ENCODE results near the gene TMEM198.

DNA sequence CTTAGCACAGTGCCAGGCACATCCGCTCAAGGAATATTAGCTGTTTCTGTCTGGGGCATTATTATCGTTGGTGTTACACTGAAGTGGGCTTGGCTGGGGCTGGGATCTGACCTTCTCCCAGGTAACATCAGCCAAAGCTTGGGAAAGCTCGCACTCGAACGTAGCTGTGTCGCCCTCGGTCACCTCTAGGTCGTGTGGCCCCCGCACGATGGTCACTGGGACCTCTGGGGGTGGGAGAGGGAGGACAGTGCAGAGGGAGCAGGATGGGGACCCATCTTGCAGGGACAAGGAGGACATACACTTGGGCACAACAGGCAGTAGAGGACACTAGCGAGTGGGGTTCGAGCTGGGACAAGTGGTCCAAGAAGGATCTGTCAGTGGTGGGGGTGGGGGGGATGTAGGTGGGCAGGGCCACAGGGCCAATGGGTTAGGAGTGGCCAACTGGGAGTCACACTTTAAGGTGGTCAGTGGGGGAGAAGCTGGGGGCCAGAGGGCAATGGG lies 9.7 kb downstream of the TMEM198 start:
- TF ChIP-seq, protein P1, sequence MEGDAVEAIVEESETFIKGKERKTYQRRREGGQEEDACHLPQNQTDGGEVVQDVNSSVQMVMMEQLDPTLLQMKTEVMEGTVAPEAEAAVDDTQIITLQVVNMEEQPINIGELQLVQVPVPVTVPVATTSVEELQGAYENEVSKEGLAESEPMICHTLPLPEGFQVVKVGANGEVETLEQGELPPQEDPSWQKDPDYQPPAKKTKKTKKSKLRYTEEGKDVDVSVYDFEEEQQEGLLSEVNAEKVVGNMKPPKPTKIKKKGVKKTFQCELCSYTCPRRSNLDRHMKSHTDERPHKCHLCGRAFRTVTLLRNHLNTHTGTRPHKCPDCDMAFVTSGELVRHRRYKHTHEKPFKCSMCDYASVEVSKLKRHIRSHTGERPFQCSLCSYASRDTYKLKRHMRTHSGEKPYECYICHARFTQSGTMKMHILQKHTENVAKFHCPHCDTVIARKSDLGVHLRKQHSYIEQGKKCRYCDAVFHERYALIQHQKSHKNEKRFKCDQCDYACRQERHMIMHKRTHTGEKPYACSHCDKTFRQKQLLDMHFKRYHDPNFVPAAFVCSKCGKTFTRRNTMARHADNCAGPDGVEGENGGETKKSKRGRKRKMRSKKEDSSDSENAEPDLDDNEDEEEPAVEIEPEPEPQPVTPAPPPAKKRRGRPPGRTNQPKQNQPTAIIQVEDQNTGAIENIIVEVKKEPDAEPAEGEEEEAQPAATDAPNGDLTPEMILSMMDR (conservative IDR thresholded peaks at IDR 0.05; ENCODE audit: low read length), result no peak
- no peak for TF ChIP-seq EZH2phosphoT487 (IDR thresholded peaks at IDR 0.05; ENCODE audit: borderline replicate concordance)

Measured in Loucy (cell line).